A673 (cell line): ENCODE measurements around the gene TMEM95. TPM values are rescaled to one million over a fixed set of nuclear protein-coding genes. Genes with fewer than 3 reads are reported as not detected.

Experiments
- BruUV-seq: library from RNA; stranded (reverse); fragments of 400-500 nt; replicated peaks from 2 replicates; lab custom pipeline; 2021; lab: Mats Ljungman, UMichigan
- CTCF ChIA-PET: fragments of 300-600 bp; sonication (Branson Sonifier 250); formaldehyde crosslinking; loops from one replicate; lab custom pipeline; 2022; ENCODE audit warnings: antibody characterized with exemption; lab: Charles Lee
- POLR2A ChIA-PET: fragments of 300-600 bp; sonication (Branson Sonifier 250); formaldehyde crosslinking; loops from one replicate; lab custom pipeline; 2022; ENCODE audit warnings: antibody characterized with exemption; ENCODE audit not compliant: low non-redundant PET; lab: Charles Lee
- DNase-seq: peaks from one replicate; pipeline ENCODE4 v3.0.0-alpha.2; 2015; ENCODE audit warnings: low spot score
- H3K27ac ChIP-seq: fragments of 200-600 bp; sonication (generic); 2 replicates; pipeline ENCODE4 v1.5.1; 2016; ENCODE audit warnings: mixed run types, low read depth, mild to moderate bottlenecking, mixed read lengths, antibody characterized with exemption, low read length; ENCODE audit not compliant: poor library complexity, severe bottlenecking
- H3K27me3 ChIP-seq: fragments of 200-600 bp; sonication (generic); replicated peaks from 2 replicates; pipeline ENCODE4 v1.6.1; 2017; ENCODE audit warnings: mixed run types, low read depth, mild to moderate bottlenecking, mixed read lengths, antibody characterized with exemption, low read length; ENCODE audit not compliant: insufficient read depth, poor library complexity
- H3K36me3 ChIP-seq: fragments of 200-600 bp; sonication (generic); 2 replicates; pipeline ENCODE4 v1.6.1; 2016; ENCODE audit warnings: mixed run types, mild to moderate bottlenecking, mixed read lengths, antibody characterized with exemption, low read length; ENCODE audit not compliant: insufficient read depth, poor library complexity, severe bottlenecking
- H3K4me1 ChIP-seq: fragments of 200-600 bp; sonication (generic); 2 replicates; pipeline ENCODE4 v1.6.1; 2017; ENCODE audit warnings: mixed run types, mild to moderate bottlenecking, mixed read lengths, antibody characterized with exemption, low read length; ENCODE audit not compliant: insufficient read depth, poor library complexity, severe bottlenecking
- H3K4me3 ChIP-seq: fragments of 200-600 bp; sonication (generic); 2 replicates; pipeline ENCODE4 v1.5.1; 2016; ENCODE audit warnings: low read depth, mixed run types, mild to moderate bottlenecking, mixed read lengths, low read length; ENCODE audit not compliant: poor library complexity, severe bottlenecking
- H3K9me3 ChIP-seq: fragments of 200-600 bp; sonication (generic); 2 replicates; pipeline ENCODE4 v1.6.1; 2016; ENCODE audit warnings: mixed run types, low read depth, mild to moderate bottlenecking, mixed read lengths, antibody characterized with exemption, low read length; ENCODE audit not compliant: poor library complexity, severe bottlenecking
- CTCF ChIP-seq: fragments of 300-800, 200-600 bp; sonication (generic); conservative IDR thresholded peaks from 2 replicates; pipeline ENCODE4 v1.5.1; 2017; ENCODE audit warnings: low read depth, mild to moderate bottlenecking, antibody characterized with exemption, low read length, moderate library complexity, mixed read lengths
- EZH2 ChIP-seq: fragments of 200-600 bp; sonication (generic); IDR thresholded peaks from 2 replicates; pipeline ENCODE4 v1.6.1; 2017; ENCODE audit warnings: borderline replicate concordance, low read depth, mild to moderate bottlenecking, mixed read lengths, antibody characterized with exemption, low read length; ENCODE audit not compliant: poor library complexity, severe bottlenecking
- intact Hi-C: fragments of 100-400 bp; cut with micrococcal nuclease; formaldehyde crosslinking; loops from one replicate; pipeline ENCODE4 v1.10.0; 2022; ENCODE audit not compliant: unreplicated experiment
- total RNA-seq: library from RNA; stranded (reverse); gene quantifications from 2 replicates; pipeline ENCODE4 v1.2.3, GENCODE V29; 2021

TMEM95 gene
- total RNA-seq, 1 experiment from 2014 or later: not detected

- Histone ChIP-seq H3K9me3 (no peaks in the 10 kb centered on the region), H3K27ac (no peak overlapping the region), H3K4me3 (no peak overlapping the region), H3K36me3 (no peaks in the 10 kb centered on the region), H3K4me1 (no peaks in the 10 kb centered on the region), H3K27me3 (no peaks in the 10 kb centered on the region)
- BruUV-seq: no TSS peak
- ChIA-PET CTCF (interaction anchor here (0.6 kb wide), 2 partner anchors 151 to 233 kb away, joined by 5 to 13 read pairs; partner anchors contain the start of genes ACADVL and DLG4), POLR2A (interaction anchor here (0.7 kb wide), 1 partner anchor 120 kb away, joined by 3 read pairs; no protein-coding TSS in a partner anchor)
- DNase-seq: no peak
- TF ChIP-seq EZH2: no peak
- no peak for TF ChIP-seq CTCF
- intact Hi-C loops: no loop called here
Observed at GRCh38 chr17:7370853-7371252, 15.9 kb downstream of the TMEM95 start.

DNA sequence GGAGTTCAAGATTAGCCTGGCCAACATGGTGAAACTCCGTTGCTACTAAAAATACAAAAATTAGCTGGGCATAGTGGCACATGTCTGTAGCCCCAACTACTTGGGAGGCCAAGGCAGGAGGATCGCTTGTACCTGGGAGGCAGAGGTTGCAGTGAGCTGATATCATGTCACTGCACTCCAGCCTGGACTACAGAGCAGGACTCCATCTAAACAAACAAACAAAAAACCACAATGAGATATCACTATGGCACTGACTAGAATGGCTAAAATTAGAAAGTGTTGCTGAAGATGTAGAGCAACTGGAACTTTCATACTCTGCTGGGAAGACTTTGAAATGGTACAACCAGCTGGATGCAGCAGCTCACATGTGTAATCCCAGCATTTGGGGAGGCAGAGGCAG is 19.4 kb downstream of the TMEM95 start:
- POLR2A ChIA-PET: no interaction called here
- CTCF ChIA-PET: interaction anchor here (0.6 kb wide), 1 partner anchor 129 kb away, joined by 3 read pairs; no protein-coding TSS in a partner anchor
- BruUV-seq: no TSS peak

GRCh38 chr17:7379134-7379533 is 24.2 kb downstream of the TMEM95 start:
- no TSS peak for BruUV-seq
- CTCF ChIA-PET: no interaction called here
- H3K9me3 ChIP-seq: no peaks in the 10 kb centered on the region
- POLR2A ChIA-PET: no interaction called here
- TF ChIP-seq CTCF (no peak), EZH2 (no peak)
- DNase-seq: no peak
- no peaks in the 10 kb centered on the region for H3K27me3 ChIP-seq
- H3K27ac ChIP-seq: no peak overlapping the region
- H3K4me3 ChIP-seq: no peak overlapping the region
- H3K4me1 ChIP-seq: no peaks in the 10 kb centered on the region
- no peaks in the 10 kb centered on the region for H3K36me3 ChIP-seq
- intact Hi-C loops: no loop called here

More for the DNA sequence above, 19.4 kb downstream of the TMEM95 start:
- H3K27me3 ChIP-seq: no peaks in the 10 kb centered on the region
- intact Hi-C loops: no loop called here
- DNase-seq: no peak
- no peaks in the 10 kb centered on the region for H3K4me1 ChIP-seq
- no peaks in the 10 kb centered on the region for H3K36me3 ChIP-seq
- H3K9me3 ChIP-seq: no peaks in the 10 kb centered on the region
- TF ChIP-seq EZH2 (no peak), CTCF (no peak)
- H3K27ac ChIP-seq: no peak overlapping the region
- H3K4me3 ChIP-seq: no peak overlapping the region
